AG04450 (cell line): ENCODE measurements around the gene AGT. TPM values are rescaled to one million over a fixed set of nuclear protein-coding genes. Genes with fewer than 3 reads are reported as not detected.
A peak's percentile ranks its signal among the peaks of the same experiment; 100 is the strongest.

Experiments used
- CTCF ChIA-PET: fragments of 300-600, 350-600 bp; formaldehyde crosslinking; extraction: SDS; loops from one replicate; lab custom pipeline; 2022; ENCODE audit warnings: antibody characterized with exemption, inconsistent platforms; lab: Charles Lee
- POLR2A ChIA-PET: fragments of 350-600 bp; formaldehyde crosslinking; extraction: SDS; loops from one replicate; lab custom pipeline; 2021; ENCODE audit warnings: antibody characterized with exemption, inconsistent platforms; lab: Yijun Ruan, JAX
- DNase-seq: peaks from one replicate; pipeline ENCODE4 v3.0.0-alpha.2; 2011; ENCODE audit warnings: low read depth, low spot score
- H3K27ac ChIP-seq: one replicate; pipeline ENCODE4 v1.5.1; 2012; ENCODE audit warnings: low read depth, low read length, control low read depth
- H3K27me3 ChIP-seq: one replicate; pipeline ENCODE4 v1.6.0; 2012; ENCODE audit warnings: low read length; ENCODE audit not compliant: control insufficient read depth, insufficient read depth
- H3K4me3 ChIP-seq: 2 replicates; pipeline ENCODE4 v1.5.1; 2011; ENCODE audit warnings: mild to moderate bottlenecking, low read depth, low read length, control low read depth
- H3K9me3 ChIP-seq: 2 replicates; pipeline ENCODE4 v1.5.1; 2012; ENCODE audit warnings: low read length; ENCODE audit not compliant: control insufficient read depth, insufficient read depth
- CTCF ChIP-seq: IDR thresholded peaks from 2 replicates; pipeline ENCODE4 v1.5.1; 2011; ENCODE audit warnings: low read depth, low read length, control low read depth, inconsistent platforms
- polyA plus RNA-seq: library from polyadenylated mRNA; depleted of rRNA; stranded (reverse); fragments of >200 nt; gene quantifications from 2 replicates; pipeline ENCODE4 v1.2.3, GENCODE V29; 2011

AGT gene
- polyA plus RNA-seq, 1 experiment, result 6.2 TPM

- no peak for TF ChIP-seq CTCF
- Histone ChIP-seq H3K9me3 (no peaks in the 10 kb centered on the region), H3K27me3 (peaks cover 2% of the 10 kb centered on the region), H3K27ac (no peak overlapping the region), H3K4me3 (no peak overlapping the region)
- DNase-seq, result no peak
- CTCF ChIA-PET, result interaction anchor here (0.7 kb wide), 1 partner anchor 57 kb away, joined by 3 read pairs; no protein-coding TSS in a partner anchor
- POLR2A ChIA-PET, result no interaction called here
These were observed 1.6 kb upstream of the AGT start for GRCh38 chr1:230715510-230715909.

- TF ChIP-seq CTCF, result no peak
- POLR2A ChIA-PET, result interaction anchor here (0.5 to 0.6 kb wide), 3 partner anchors 11 to 639 kb away, joined by 3 to 6 read pairs (median 3); no protein-coding TSS in a partner anchor
- H3K4me3 ChIP-seq, result 0 out of 2 replicates have a peak overlapping the region, but pooled peaks have one; percentile 4
- CTCF ChIA-PET, result interaction anchor here (1.2 to 1.8 kb wide), 2 partner anchors 60 to 71 kb away, joined by 3 to 6 read pairs; no protein-coding TSS in a partner anchor
- no peak for DNase-seq
- H3K27ac ChIP-seq, result no peak overlapping the region
- peaks cover 3% of the 10 kb centered on the region for H3K27me3 ChIP-seq
- H3K9me3 ChIP-seq, result no peaks in the 10 kb centered on the region
These were observed 391 bp downstream of the AGT start for GRCh38 chr1:230713547-230713914.

GRCh38 chr1:230713138-230713537, 784 bp downstream of the AGT start:
- POLR2A ChIA-PET, result no interaction called here
- CTCF ChIA-PET, result interaction anchor here (1.2 to 1.8 kb wide), 2 partner anchors 60 to 70 kb away, joined by 3 to 6 read pairs; no protein-coding TSS in a partner anchor
- no peak for DNase-seq
- Histone ChIP-seq H3K27me3 (peaks cover 3% of the 10 kb centered on the region), H3K27ac (no peak overlapping the region), H3K4me3 (no peak overlapping the region), H3K9me3 (no peaks in the 10 kb centered on the region)
- TF ChIP-seq CTCF, result no peak

GRCh38 chr1:230712470-230712942, 1.4 kb downstream of the AGT start:
- ChIA-PET POLR2A (no interaction called here), CTCF (no interaction called here)
- H3K27me3 ChIP-seq, result peaks cover 3% of the 10 kb centered on the region
- no peaks in the 10 kb centered on the region for H3K9me3 ChIP-seq
- DNase-seq, result no peak
- no peak overlapping the region for H3K4me3 ChIP-seq
- no peak for TF ChIP-seq CTCF
- H3K27ac ChIP-seq, result no peak overlapping the region

- DNase-seq, result no peak
- Histone ChIP-seq H3K27me3 (peaks cover 7% of the 10 kb centered on the region), H3K9me3 (no peaks in the 10 kb centered on the region), H3K27ac (no peak overlapping the region), H3K4me3 (no peak overlapping the region)
- no peak for TF ChIP-seq CTCF
- POLR2A ChIA-PET, result no interaction called here
- CTCF ChIA-PET, result no interaction called here
These were observed 2.7 kb downstream of the AGT start for GRCh38 chr1:230711245-230711644.
